ENCODE data around the gene HOMEZ.

GRCh38 chr14:23307687-23308644, 22.0 kb upstream of the HOMEZ start:
- no peak for TF ChIP-seq YY1 (IDR thresholded peaks at IDR 0.05; ENCODE audit: low read depth)
- TF ChIP-seq, protein P1, sequence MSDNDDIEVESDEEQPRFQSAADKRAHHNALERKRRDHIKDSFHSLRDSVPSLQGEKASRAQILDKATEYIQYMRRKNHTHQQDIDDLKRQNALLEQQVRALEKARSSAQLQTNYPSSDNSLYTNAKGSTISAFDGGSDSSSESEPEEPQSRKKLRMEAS (IDR thresholded peaks at IDR 0.05) = no peak
- TF ChIP-seq EP300 (IDR thresholded peaks at IDR 0.05; ENCODE audit: borderline replicate concordance) = no peak
- TF ChIP-seq, protein P2, sequence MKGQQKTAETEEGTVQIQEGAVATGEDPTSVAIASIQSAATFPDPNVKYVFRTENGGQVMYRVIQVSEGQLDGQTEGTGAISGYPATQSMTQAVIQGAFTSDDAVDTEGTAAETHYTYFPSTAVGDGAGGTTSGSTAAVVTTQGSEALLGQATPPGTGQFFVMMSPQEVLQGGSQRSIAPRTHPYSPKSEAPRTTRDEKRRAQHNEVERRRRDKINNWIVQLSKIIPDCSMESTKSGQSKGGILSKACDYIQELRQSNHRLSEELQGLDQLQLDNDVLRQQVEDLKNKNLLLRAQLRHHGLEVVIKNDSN (IDR thresholded peaks at IDR 0.05) = no peak
- TF ChIP-seq TCF12 (IDR thresholded peaks at IDR 0.05; ENCODE audit: low read depth) = no peak
- no peak for TF ChIP-seq RAD21 (IDR thresholded peaks at IDR 0.05; ENCODE audit: low read depth)
- no peak for TF ChIP-seq EGR1 (IDR thresholded peaks at IDR 0.05)
- TF ChIP-seq REST (IDR thresholded peaks at IDR 0.05; ENCODE audit: low read depth) = no peak
- TF ChIP-seq TEAD4 (IDR thresholded peaks at IDR 0.05) = no peak
